Measurements from ENCODE around the gene YWHAE.
"Not testable (repeated sequence)": the region's sequence is repeated elsewhere in the genome, so short reads cannot be mapped to it uniquely, and the experiment has no call there.

YWHAE gene

GRCh38 chr17:1325766-1326165 lies 74.3 kb downstream of the YWHAE start:
- no peak for DNase-seq (ENCODE audit: low spot score)

DNA sequence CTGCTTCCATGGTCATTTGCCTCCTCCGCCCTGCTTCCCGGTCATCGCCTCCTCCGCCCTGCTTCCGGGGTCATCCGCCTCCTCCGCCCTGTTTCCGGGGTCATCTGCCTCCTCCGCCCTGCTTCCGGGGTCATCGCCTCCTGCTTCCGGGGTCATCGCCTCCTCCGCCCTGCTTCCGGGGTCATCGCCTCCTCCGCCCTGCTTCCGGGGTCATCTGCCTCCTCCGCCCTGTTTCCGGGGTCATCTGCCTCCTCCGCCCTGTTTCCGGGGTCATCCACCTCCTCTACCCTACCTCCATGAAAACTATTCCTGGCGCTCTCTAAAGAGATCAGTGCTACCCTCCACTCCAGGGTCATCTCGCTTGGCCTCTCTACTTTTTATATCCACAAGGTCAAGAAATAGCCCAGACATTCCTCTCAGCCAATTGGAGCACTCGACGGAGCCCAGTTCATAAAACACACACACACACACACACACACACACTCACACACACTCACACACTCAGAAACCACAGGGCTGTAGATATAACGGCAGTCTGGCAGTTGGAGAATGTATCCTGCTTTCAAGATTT lies 75.7 kb downstream of the YWHAE start:
- no peak for DNase-seq (ENCODE audit: low spot score)

DNA sequence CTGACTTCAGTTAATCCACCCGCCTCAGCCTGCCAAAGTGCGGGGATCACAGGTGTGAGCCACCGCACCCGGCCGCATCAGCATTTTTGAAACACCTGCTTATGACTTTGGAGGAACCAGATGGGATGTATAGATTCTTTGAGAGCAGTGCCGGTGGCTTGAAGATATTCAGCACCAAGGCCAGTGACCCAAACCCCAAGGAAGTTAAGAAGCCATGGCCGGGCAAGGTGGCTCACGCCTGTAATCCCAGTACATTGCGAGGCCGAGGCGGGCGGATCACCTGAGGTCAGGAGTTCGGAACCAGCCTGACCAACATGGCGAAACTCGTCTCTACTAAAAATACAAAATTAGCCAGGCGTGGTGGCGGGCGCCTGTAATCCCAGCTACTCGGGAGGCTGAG lies 76.7 kb downstream of the YWHAE start:
- no peak for DNase-seq (ENCODE audit: low spot score)

DNA sequence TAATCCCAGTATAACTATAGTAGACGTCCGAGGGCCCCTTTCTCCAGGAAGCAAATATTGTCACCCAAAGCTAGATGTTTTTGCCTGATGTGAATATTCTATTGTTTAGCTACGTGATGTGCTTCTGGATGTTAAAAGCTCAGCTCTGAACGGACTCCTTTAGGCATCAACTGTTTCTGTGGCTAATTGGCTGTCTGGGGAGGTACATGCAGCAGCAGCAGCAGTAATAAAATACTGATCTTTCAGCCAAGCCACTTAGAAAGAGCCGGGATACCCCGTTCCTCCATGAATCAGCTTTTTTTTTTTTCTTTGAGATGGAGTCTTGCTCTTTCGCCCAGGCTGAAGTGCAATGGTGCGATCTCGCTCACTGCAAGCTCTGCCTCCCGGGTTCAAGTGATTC lies 77.5 kb downstream of the YWHAE start:
- no peak for DNase-seq (ENCODE audit: low spot score)

GRCh38 chr17:1322014-1322428 lies 78.0 kb downstream of the YWHAE start:
- DNase-seq (ENCODE audit: low spot score), result no peak

DNA sequence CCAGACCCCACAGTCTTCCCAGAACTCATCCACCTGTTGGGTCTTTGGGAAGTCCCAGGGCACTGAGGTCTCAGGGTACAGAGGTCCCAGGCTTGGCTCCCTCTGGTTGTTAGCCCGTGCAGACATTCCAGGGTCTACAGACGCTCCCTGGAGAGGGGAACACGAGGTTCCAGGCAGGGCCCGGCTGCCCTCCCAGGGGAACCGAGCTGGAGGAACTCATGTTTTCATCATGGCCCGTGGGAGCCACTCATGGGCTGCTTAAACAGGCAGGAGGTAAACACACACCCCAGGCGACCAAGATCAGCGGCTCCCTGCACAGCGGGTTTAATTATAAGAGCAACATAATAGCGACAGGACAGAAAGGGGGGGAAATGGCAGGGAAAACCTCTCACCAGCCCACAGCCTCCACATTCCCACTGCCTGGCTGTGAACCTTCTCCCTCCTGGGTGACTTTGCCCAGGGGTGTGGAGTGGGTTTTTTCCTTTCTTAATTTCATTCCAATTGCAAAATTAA lies 84.1 kb downstream of the YWHAE start:
- DNase-seq (ENCODE audit: low spot score), result no peak

DNA sequence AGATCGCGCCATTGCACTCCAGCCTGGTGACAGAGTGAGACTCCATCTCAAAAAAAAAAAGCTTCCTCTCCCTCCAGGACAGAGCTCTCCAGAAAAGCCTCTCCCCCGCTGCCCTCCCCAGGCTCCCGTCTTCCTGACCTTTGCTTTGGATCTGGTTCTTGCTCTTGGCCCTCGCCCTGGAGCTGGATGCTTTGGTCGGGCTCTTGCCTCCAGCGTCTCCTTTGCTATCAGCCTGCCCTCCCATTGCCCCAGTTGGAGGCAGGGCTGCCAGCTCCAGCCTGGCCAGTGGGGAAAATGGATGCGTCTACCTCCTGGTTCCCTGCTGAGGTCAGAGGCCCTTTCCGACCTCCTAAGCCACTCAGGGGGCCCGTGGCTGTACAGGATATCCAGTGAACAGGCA lies 84.6 kb downstream of the YWHAE start:
- DNase-seq (ENCODE audit: low spot score), result no peak

GRCh38 chr17:1313270-1314005 lies 86.6 kb downstream of the YWHAE start:
- DNase-seq (ENCODE audit: low spot score), result no peak

- no peak for DNase-seq (ENCODE audit: low spot score)
These were observed 87.7 kb downstream of the YWHAE start for GRCh38 chr17:1312261-1312870.

DNA sequence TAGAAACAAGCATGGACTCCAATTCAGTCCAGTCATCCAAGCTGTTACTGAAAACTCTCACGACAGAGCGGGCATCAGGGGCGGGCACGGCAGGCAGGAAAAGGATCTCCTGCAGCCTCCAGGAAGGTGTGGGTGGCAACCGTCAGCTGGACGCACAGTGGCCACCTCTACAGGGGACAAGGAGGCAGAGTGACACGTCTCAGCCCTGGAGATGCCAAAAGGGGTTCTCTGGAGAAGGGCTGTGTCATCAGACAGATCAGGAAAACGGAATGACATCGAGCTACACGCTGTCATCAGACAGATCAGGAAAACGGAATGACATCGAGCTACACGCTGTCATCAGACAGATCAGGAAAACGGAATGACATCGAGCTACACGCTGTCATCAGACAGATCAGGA lies 92.2 kb downstream of the YWHAE start:
- not testable (repeated sequence) for DNase-seq (ENCODE audit: low spot score)

DNA sequence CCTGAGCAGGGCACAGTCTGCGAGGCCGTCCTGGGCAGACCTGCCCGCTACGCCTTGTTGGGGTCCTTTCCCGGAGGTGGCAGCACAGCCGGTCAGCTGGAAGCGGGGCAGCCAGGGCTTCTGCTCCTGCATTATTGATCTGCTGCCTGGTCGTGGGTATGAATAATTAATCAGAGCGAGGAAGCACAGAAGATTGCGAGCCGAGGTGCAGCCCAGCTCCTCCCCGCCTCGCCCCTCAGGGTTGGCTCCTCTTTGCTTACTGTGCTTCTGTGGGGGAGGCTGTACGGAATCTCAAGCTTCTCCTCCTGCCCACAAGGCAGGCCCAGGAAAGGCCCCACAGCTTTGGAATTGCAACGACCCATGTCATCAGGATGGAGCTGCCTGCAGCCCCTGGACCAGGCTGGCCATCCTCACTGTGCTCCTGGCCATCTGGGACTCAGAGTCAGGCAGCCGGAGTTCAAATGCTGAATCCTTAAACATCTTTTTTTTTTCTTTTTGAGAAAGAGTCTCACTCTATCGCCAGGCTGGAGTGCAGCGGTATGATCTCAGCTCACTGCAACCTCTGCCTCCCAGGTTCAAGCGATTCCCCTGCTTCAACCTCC lies 95.0 kb downstream of the YWHAE start:
- DNase-seq (ENCODE audit: low spot score), result no peak

- DNase-seq (ENCODE audit: low spot score), result no peak
These were observed 95.5 kb downstream of the YWHAE start for GRCh38 chr17:1304522-1304921.

- no peak for DNase-seq (ENCODE audit: low spot score)
These were observed 97.3 kb downstream of the YWHAE start for GRCh38 chr17:1302761-1303160.

DNA sequence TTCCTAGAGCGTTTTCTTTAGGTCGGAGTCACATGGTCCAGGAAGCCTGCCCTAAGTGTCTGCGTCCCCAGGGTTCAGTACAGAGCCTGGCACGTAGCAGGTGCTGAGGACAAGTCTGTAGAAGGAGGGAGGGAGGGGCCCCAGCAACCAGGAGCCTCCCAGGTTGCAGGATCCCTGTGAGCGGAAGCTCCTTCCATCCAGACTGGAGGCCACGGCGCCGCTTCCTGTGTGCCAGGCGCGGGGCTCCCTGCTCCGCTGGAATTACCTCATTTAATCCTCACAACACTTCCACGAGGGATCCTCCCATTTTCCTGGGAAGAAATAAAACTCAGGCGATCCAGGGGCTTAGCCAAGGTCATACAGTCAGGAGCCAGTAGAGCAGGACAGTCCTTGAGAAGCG lies 98.5 kb downstream of the YWHAE start:
- no peak for DNase-seq (ENCODE audit: low spot score)

DNA sequence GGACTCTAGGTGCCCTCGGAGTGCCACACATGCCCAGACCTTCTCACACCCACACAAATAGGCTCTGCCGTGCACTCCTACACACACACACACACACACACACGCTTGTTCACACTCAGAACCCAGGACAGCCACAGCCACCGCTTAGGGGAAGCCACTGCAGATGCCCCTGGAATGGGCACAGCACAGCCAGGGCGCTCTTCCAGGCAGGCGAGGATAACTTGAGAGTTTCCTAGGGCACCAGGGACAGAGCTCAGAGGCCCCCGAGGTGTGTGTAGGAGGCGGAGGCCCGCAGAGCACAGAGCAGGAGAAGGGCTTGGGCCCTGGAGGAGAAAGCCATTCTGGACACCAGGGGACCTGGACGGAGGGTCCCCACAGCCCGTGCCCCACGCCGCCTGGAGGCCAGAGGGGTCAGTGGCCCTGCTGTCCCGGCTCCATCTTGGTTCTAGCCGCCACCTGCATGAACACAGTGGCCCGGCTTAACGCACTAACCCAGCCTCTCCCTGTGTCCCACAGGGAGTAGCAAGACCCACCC lies 99.6 kb downstream of the YWHAE start:
- no peak for DNase-seq (ENCODE audit: low spot score)

DNA sequence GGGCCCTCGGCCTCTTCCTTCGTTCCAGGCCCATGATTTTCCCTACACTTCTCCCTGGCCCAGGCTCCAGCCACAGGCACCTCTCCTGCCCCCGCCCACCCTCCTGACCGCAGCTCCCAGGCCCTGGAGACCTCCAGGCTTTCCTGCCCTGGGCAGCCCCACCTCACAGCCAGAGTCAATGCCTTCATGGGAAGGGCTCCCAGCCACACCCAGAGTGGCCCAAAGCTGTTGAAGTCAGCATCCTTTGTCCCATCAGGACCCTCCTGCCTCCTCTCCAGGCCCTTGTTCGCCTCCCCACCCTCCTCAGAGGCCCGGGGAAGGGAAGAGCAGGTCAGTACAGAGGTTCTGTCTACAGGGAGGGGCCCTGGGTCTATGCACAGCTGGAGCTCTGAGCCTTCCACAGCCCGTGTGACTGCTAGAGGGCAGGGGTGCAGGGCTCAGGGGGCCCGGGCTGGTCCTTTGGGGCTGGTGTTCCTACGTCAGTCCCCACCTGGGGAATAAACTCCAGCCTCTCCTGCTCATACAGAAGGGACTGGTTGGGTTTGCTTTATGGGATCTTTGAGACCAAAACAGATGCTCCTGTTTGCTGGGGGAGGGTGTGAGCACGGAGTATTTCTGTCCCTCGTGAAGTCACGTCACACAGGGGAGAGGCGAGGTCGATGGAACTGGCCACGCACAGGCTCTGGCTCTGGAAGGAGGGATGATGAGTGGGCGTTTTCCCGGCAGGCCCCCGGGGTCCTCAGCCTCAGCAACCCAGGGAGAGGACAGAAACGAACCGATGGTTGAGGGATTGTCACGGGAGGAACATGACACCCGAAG lies 100.3 kb downstream of the YWHAE start:
- no peak for DNase-seq (ENCODE audit: low spot score)

DNA sequence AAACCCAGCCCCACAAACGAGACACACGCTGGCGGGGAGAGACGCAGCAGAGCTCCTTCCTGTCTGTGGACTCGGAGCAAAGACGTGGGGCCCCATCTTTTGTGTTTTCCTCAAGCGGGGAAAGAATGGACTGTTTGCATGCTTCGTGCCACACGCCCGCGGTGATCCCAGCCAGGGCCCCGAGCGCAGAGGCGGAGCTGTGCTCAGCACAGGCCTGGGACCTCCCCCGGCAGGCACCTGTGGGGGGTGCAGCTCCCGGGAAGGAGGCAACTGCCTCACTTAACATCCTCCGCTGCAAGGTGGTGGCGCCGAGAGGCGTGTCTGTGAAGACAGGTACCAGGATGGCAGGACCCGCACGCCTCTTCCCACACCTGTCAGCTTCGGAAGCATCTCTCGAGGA lies 101.4 kb downstream of the YWHAE start:
- DNase-seq (ENCODE audit: low spot score), result no peak
